Stimulated activated memory B cell treated with anti-CD40 and anti-IgM and Interleukin-4, amounts not matched to agents 10 μg/mL and 1 μg/mL and 100 μg/mL, for 72 hours (primary cell): Measurements from ENCODE around the gene TMEM151A.

Experiments
- ATAC-seq: fragments of 150-1000 bp; cut with Tn5 transposase; 2 replicates; pipeline ENCODE4 v1.10.0; 2021
- H3K27ac Mint-ChIP-seq: one replicate; pipeline ENCODE4 v1.8.0; 2022; ENCODE audit warnings: mild to moderate bottlenecking, mixed read lengths
- H3K27me3 Mint-ChIP-seq: one replicate; pipeline ENCODE4 v1.8.0; 2022; ENCODE audit warnings: mixed read lengths
- H3K36me3 Mint-ChIP-seq: one replicate; pipeline ENCODE4 v1.8.0; 2022; ENCODE audit warnings: mixed read lengths
- H3K4me1 Mint-ChIP-seq: one replicate; pipeline ENCODE4 v1.8.0; 2022; ENCODE audit warnings: mixed read lengths
- H3K4me3 Mint-ChIP-seq: one replicate; pipeline ENCODE4 v1.8.0; 2022; ENCODE audit warnings: mild to moderate bottlenecking, moderate library complexity, mixed read lengths
- H3K9me3 Mint-ChIP-seq: one replicate; pipeline ENCODE4 v1.8.0; 2022; ENCODE audit warnings: mixed read lengths

TMEM151A gene

DNA sequence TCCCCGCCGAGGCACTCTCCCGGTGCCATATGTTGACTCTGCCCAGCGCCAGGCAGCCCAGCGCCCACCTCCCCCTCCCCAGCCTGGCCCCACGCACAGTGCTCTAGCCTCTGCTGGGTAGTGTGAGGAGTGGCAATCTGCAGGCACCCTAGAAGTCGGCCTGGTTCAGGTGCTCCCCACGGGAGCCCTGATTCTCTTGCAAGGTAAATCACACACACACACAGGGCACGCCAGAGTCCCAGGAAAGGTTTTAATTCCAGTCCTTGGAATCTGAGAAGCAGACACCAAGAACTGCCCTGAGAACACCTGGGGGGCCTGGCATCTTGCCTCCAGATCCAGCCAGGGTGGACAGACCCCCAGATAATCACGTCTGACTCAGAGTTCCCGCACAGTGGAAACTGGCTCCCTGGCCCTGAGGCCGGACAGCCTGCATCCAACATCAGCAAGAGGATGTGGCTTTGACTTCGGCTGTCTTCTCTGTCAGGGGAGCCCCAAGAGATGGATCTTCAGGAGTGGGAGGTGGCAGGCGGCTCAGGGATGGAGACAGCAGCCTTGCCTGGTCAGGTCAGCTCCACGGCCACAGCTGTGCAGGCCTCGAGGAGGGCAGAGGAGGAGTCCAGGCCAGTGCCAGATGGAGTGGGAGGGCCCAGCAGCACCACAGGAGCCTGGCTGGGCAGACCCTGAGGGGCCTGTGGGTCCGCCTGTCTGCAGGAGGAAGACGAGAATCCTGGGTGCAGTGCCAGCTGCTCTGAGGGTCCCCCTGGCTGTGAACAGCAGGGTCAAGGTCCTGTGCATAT, 45.6 kb downstream of the TMEM151A start:
- H3K36me3 Mint-ChIP-seq: peaks cover 46% of the 10 kb centered on the region
- peak overlapping the region; percentile 82 for H3K27ac Mint-ChIP-seq
- peak overlapping the region; percentile 76 for H3K4me3 Mint-ChIP-seq
- no peaks in the 10 kb centered on the region for H3K9me3 Mint-ChIP-seq
- H3K27me3 Mint-ChIP-seq: peaks cover 9% of the 10 kb centered on the region
- H3K4me1 Mint-ChIP-seq: peaks cover 40% of the 10 kb centered on the region
- no peak for ATAC-seq

DNA sequence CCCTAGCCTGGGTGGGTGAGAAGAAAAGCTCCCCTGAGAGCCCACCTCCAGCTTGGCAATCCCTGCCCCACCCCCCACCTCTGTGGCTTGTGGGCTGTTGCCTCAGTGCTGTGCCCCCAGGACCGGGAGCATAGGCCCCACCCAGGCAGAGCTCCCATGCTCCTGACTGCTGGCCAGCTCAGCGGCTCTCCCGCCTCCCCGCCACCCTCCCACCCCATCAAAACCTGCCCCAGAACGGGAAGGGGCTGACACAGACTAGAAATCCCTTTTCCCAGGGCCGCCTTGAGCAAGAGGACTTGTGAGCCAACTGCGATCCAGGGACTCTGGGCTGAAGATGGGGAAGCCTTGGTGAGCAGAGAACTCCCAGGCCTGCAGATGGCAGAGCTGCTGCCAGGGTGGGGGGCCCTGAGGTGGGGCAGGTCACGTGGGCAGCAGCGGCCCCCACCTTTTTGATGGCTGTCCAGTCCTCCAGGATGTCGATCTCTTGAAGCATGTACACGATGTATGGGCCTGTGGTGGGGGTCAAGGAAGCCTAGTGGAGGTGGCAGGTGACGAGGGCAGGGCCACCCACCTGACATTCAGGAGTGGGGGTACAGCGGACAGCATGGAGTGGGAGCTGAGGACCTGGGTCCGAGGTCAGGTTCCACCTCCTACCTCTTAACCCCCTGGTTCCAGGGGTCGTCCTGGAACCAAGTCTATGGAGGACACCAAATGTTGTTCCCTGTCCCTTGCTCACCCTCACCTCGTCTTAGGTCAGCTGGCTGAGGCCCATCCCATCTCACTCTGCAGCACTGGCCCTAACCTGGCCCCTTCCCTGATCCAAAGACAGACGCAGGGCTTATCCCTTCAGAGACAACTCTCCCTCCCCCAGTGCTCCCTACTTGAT, 46.8 kb downstream of the TMEM151A start:
- no peak overlapping the region for H3K27ac Mint-ChIP-seq
- H3K4me3 Mint-ChIP-seq: no peak overlapping the region
- peaks cover 52% of the 10 kb centered on the region for H3K4me1 Mint-ChIP-seq
- no peaks in the 10 kb centered on the region for H3K9me3 Mint-ChIP-seq
- ATAC-seq: no peak
- H3K36me3 Mint-ChIP-seq: peaks cover 56% of the 10 kb centered on the region
- H3K27me3 Mint-ChIP-seq: peaks cover 9% of the 10 kb centered on the region

DNA sequence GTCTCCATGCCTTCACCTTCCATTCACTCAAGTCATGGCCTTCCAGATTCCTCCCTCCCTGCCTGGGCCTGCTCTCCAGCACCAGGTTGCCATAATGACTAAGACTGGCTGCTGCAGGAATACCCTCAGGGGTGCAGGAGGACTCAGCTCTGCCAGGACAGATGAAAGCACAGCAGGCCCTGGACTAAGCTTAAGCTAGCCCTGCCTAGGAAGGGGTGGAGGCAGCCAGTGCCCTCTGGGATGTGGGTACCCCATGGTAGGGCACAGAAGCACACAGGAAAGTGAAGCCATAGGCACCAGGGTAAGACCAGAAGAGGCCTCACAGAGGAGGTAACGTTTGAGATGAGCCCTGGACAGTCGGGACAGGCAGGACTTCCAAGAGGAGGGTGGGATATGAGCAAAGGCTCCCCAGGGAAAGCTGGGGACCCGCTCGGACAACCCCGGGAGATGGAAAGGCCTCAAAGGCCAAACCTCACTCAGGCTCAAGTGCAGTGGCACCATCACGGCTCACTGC, 47.5 kb downstream of the TMEM151A start:
- H3K27ac Mint-ChIP-seq: no peak overlapping the region
- H3K9me3 Mint-ChIP-seq: no peaks in the 10 kb centered on the region
- peaks cover 9% of the 10 kb centered on the region for H3K27me3 Mint-ChIP-seq
- H3K36me3 Mint-ChIP-seq: peaks cover 56% of the 10 kb centered on the region
- peaks cover 57% of the 10 kb centered on the region for H3K4me1 Mint-ChIP-seq
- no peak for ATAC-seq
- H3K4me3 Mint-ChIP-seq: no peak overlapping the region

DNA sequence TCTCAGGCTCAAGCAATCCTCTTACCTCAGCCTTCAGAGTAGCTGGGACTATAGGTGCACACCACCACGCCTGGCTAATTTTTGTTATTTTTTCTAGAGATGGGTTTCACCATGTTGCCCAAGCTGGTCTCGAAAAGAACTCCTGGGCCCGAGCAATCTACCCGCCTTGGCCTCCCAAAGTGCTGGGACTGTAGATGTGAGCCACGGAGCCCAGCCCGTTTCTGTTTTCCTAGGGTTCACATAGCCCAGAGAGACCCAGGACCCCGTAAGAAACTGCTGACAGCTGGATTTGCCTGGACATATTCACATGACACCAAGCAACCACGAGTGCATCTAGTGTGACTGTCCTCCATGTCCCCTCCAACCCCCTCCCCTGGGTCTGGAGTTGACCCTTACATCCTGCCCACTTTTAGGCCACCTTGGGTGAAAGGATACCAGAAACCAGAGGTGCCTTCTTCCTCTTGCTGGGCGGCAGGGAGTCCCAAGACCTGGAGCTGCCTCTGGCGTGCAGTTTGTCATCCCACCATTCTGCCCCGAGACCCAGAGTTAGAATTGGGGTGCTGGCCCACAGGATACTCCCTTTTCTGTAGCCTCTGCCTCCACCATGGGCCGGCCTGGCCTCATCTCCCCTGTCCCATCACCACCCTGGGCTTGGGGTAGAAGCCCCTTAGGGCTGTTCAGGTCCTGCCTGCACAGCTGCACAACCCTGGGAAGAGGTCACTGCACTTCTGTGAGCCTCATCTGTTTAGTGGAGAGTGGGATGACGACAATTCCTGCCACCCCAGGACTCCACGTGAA, 48.2 kb downstream of the TMEM151A start:
- Mint-ChIP-seq H3K27me3 (peaks cover 9% of the 10 kb centered on the region), H3K4me1 (peaks cover 64% of the 10 kb centered on the region), H3K4me3 (no peak overlapping the region), H3K36me3 (peaks cover 56% of the 10 kb centered on the region), H3K9me3 (no peaks in the 10 kb centered on the region), H3K27ac (no peak overlapping the region)
- no peak for ATAC-seq

DNA sequence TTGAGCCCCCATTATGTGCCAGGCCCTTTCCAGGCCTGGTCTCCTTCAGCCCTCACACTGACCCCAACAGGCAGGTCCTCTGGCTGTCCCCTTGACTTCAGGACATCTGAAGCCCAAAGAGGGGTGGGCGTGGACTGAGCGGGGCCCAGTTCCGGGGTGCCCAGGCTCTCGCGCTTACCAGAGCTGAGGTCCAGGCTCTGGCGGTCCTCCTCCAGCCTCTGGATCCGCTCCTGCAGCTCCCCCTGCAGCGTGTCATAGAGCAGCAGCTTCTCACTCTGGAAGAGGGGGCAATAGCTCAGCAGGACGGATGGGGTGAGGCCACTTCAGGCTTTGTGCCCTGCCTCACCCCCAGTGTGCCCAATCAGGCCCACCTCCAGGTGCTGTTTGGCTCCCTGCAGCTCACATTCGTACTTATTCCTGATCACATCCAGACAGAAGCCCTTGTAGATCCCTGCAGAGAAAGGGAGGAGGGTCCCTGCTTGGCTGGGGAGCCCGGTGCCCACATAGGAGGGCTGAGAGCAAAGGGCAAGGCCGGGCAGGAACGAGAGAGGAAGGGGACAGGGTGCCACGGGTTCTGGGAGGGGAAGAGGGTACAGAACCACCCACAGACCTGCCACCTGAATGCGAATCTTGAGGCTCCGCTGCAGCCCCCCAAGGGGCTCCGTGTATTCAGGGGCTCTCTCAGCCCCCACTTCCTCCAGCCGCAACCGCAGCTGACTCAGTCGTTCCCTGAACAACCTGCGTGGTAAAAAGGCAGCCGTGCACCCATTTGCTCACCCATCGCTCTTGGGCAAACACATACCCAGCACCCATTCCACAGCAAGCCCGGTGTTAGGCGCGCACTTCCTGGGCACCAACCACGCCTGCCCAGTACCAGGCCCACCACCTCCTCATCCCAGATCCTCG, 49.2 kb downstream of the TMEM151A start:
- Mint-ChIP-seq H3K9me3 (no peaks in the 10 kb centered on the region), H3K27ac (no peak overlapping the region), H3K4me1 (peaks cover 64% of the 10 kb centered on the region), H3K36me3 (peaks cover 56% of the 10 kb centered on the region), H3K27me3 (peaks cover 8% of the 10 kb centered on the region), H3K4me3 (no peak overlapping the region)
- ATAC-seq: no peak

DNA sequence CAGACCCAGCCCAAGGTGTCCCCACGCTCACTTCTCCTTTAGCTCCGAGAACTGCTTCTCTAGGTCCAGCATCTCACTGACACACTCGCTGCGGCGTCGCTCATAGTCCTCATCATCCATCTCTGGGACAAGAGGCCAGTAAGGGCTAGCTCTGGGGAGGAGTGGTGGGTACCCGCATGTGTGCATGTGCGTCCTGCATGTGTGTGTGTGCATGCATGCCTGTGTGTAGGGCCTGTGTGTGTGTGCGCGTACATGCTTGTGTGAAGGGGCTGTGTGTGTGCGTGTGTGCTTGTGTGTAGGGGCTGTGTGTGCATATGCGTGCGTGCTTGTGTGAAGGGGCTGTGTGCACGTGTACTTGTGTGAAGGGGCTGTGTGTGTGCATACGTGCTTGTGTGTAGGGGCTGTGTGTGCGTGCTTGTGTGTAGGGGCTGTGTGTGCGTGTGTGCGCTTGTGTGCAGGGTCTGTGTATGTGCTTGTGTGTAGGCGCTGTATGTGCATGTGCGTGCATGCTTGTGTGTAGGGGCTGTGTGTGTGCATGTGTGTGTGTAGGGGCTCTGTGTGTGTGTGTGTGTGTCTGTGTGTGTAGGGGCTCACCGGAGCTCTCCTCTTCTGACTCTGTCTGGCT, 49.9 kb downstream of the TMEM151A start:
- Mint-ChIP-seq H3K9me3 (no peaks in the 10 kb centered on the region), H3K4me1 (peaks cover 56% of the 10 kb centered on the region), H3K4me3 (no peak overlapping the region), H3K27me3 (peaks cover under 1% of the 10 kb centered on the region), H3K27ac (no peak overlapping the region), H3K36me3 (peaks cover 56% of the 10 kb centered on the region)
- no peak for ATAC-seq

DNA sequence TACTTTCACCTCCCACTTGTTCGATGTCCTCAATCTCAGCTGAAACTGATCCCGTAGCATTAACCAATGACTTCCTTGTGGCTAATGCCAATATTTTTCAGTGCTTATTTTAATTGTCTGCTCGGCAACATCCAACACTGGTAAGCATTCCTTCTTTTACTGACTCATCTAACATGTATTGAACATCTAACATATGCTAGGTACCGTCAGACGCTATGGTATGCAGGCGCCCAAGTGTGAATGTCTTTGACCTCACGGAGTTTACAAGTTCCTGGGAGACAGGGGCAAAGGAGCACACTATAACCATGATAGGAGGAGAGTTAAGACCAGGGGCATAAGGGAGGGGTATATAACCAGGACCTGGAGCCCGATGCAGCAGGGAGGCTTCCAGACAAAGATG, 51.5 kb downstream of the TMEM151A start:
- no peak for ATAC-seq
- H3K4me1 Mint-ChIP-seq: peaks cover 43% of the 10 kb centered on the region
- H3K9me3 Mint-ChIP-seq: no peaks in the 10 kb centered on the region
- H3K36me3 Mint-ChIP-seq: peaks cover 48% of the 10 kb centered on the region
- H3K4me3 Mint-ChIP-seq: peak overlapping the region; percentile 98
- H3K27ac Mint-ChIP-seq: peak overlapping the region; percentile 9
- H3K27me3 Mint-ChIP-seq: no peaks in the 10 kb centered on the region

DNA sequence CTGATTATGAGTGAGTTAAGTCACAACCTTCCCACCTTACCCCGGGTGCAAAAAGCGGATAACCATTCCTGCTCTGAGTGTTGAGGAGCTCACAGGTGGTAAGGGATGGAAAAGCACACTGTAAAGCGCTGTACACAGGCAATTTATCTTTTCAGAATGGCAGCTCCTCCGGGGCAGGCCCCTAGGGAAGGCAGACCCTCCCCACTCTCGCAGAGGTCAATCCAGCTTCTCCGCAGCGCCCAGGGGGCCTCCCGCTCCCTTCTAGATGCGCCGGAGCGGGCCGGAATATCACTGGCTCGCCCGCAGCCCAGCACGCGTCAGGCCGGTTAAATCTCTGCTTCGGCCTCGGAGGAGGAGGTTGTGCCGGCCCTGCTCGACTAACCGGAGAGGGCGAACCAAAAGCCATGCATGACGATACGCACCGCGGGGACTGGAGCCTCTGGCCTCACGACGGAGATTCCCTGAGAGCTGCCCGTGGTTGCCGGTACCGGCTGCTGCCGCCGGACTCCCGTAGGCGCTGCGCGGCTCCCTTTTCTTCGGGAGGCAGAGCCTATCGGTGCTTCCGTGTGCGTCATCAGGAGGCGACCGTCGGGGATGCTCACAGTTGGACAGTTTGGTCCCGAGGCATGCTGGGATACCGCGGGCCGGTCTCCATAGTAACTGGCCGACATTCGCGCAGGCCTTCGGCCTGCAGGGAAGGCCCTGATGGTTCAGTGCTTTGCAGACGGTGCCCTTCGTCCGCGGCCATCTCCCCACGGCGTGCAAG, 53.0 kb downstream of the TMEM151A start, which contains the start of gene BRMS1:
TSS of gene BRMS1 (minus strand) at position 555 of the 766 bp plus-strand sequence. CDS start 2,870 bp downstream, outside the sequence.
- H3K27ac Mint-ChIP-seq: peak within 1 kb of the TSS; percentile 97
- H3K9me3 Mint-ChIP-seq: no peaks in the 10 kb centered on the region
- H3K4me3 Mint-ChIP-seq: peak within 1 kb of the TSS; percentile 98
- no peaks in the 10 kb centered on the region for H3K27me3 Mint-ChIP-seq
- ATAC-seq: peak; percentile 92
- peaks cover 43% of the 10 kb centered on the region for H3K4me1 Mint-ChIP-seq
- H3K36me3 Mint-ChIP-seq: peaks cover 34% of the 10 kb centered on the region

DNA sequence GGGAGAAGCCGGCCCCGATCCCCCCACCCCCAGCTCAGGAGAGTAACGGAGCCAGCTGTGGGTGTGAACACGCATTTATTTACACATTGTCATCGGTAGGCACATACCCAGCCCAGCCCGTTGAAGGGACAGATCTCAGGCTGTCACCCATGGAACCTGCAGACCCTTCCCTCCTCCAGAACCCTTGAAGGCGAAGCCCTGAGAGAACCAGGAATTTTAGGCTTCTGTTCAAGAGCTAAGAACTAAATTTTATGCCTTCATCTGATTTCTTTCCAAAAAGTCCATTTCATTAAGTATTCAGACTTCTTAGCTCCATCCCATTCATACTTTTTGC, 53.6 kb downstream of the TMEM151A start:
- no peaks in the 10 kb centered on the region for H3K27me3 Mint-ChIP-seq
- peaks cover 43% of the 10 kb centered on the region for H3K4me1 Mint-ChIP-seq
- no peaks in the 10 kb centered on the region for H3K9me3 Mint-ChIP-seq
- ATAC-seq: peak; percentile 1
- peak overlapping the region; percentile 98 for H3K4me3 Mint-ChIP-seq
- H3K27ac Mint-ChIP-seq: peak overlapping the region; percentile 97
- peaks cover 28% of the 10 kb centered on the region for H3K36me3 Mint-ChIP-seq
